ENCODE measurements around the gene ANO10.
"Not testable (repeated sequence)": the region's sequence is repeated elsewhere in the genome, so short reads cannot be mapped to it uniquely, and the experiment has no call there.

Gene ANO10

GRCh38 chr3:43497422-43497821, 124.4 kb downstream of the ANO10 start:
- peaks cover 0 to 10% of the 10 kb centered on the region in 2 donors for H3K4me1 ChIP-seq (ENCODE audit: control insufficient read depth in 2 of 2, insufficient read depth in 1 of 2, low read depth in 1 of 2, low read length in 2 of 2)
- no peak overlapping the region for H2BK5ac ChIP-seq (ENCODE audit: low read length)
- H3K4me2 ChIP-seq (ENCODE audit: insufficient read depth, low read length, poor library complexity, severe bottlenecking) = no peak overlapping the region
- no peaks in the 10 kb centered on the region for H3K9me3 ChIP-seq (replicated peaks in 1 of 2; ENCODE audit: control insufficient read depth in 2 of 2, insufficient read depth in 1 of 2, low read depth in 1 of 2, low read length in 2 of 2)
- no peak overlapping the region for H2AK5ac ChIP-seq (ENCODE audit: low read depth, low read length)
- no peak overlapping the region for H3K18ac ChIP-seq (ENCODE audit: low read length)
- no peak overlapping the region for H2AFZ ChIP-seq (ENCODE audit: low read length)
- H3K4ac ChIP-seq (ENCODE audit: low read length) = no peak overlapping the region
- H4K91ac ChIP-seq (ENCODE audit: low read depth, low read length, poor library complexity) = no peak overlapping the region
- H3K14ac ChIP-seq (ENCODE audit: low read length) = no peak overlapping the region
- H3K27ac ChIP-seq (replicated peaks; ENCODE audit: low read length) = peak overlapping the region; percentile 18
- H4K8ac ChIP-seq (ENCODE audit: low read depth, low read length) = no peak overlapping the region
- H3K4me3 ChIP-seq (ENCODE audit: low read length in 2 of 2) = no peak overlapping the region
- H2BK120ac ChIP-seq (ENCODE audit: low read depth, low read length) = no peak overlapping the region
- no peak for DNase-seq (ENCODE audit: low spot score)
- H3K36me3 ChIP-seq (replicated peaks in 1 of 2; ENCODE audit: control insufficient read depth in 2 of 2, insufficient read depth in 2 of 2, low read length in 2 of 2) = no peaks in the 10 kb centered on the region
- no peaks in the 10 kb centered on the region for H3K79me1 ChIP-seq (ENCODE audit: low read depth, low read length)
- no peak overlapping the region for H2BK12ac ChIP-seq (ENCODE audit: low read length)
- no peak overlapping the region for H2BK15ac ChIP-seq (ENCODE audit: low read length)
- H3K9ac ChIP-seq (ENCODE audit: low read depth, low read length, poor library complexity) = no peak overlapping the region
- H3K23ac ChIP-seq (ENCODE audit: low read depth, low read length, poor library complexity) = no peak overlapping the region
- no peaks in the 10 kb centered on the region for H3K27me3 ChIP-seq (ENCODE audit: control insufficient read depth in 3 of 3, insufficient read depth in 3 of 3, low read depth in 1 of 3, low read length in 3 of 3)

GRCh38 chr3:43496740-43497375, 125.0 kb downstream of the ANO10 start:
- DNase-seq (ENCODE audit: low spot score) = no peak
- H2AFZ ChIP-seq (ENCODE audit: low read length) = no peak overlapping the region
- peaks cover 0 to 10% of the 10 kb centered on the region in 2 donors for H3K4me1 ChIP-seq (ENCODE audit: control insufficient read depth in 2 of 2, insufficient read depth in 1 of 2, low read depth in 1 of 2, low read length in 2 of 2)
- H4K91ac ChIP-seq (ENCODE audit: low read depth, low read length, poor library complexity) = no peak overlapping the region
- no peak overlapping the region for H3K23ac ChIP-seq (ENCODE audit: low read depth, low read length, poor library complexity)
- H3K4me3 ChIP-seq (ENCODE audit: low read length in 2 of 2) = no peak overlapping the region
- no peak overlapping the region for H4K8ac ChIP-seq (ENCODE audit: low read depth, low read length)
- H3K79me1 ChIP-seq (ENCODE audit: low read depth, low read length) = no peaks in the 10 kb centered on the region
- H3K18ac ChIP-seq (ENCODE audit: low read length) = no peak overlapping the region
- H3K36me3 ChIP-seq (replicated peaks in 1 of 2; ENCODE audit: control insufficient read depth in 2 of 2, insufficient read depth in 2 of 2, low read length in 2 of 2) = no peaks in the 10 kb centered on the region
- H3K14ac ChIP-seq (ENCODE audit: low read length) = no peak overlapping the region
- H3K9ac ChIP-seq (ENCODE audit: low read depth, low read length, poor library complexity) = no peak overlapping the region
- no peaks in the 10 kb centered on the region for H3K9me3 ChIP-seq (replicated peaks in 1 of 2; ENCODE audit: control insufficient read depth in 2 of 2, insufficient read depth in 1 of 2, low read depth in 1 of 2, low read length in 2 of 2)
- no peak overlapping the region for H2BK5ac ChIP-seq (ENCODE audit: low read length)
- H2BK12ac ChIP-seq (ENCODE audit: low read length) = no peak overlapping the region
- peak overlapping the region; percentile 18 for H3K27ac ChIP-seq (replicated peaks; ENCODE audit: low read length)
- no peak overlapping the region for H3K4ac ChIP-seq (ENCODE audit: low read length)
- no peak overlapping the region for H2AK5ac ChIP-seq (ENCODE audit: low read depth, low read length)
- H2BK15ac ChIP-seq (ENCODE audit: low read length) = no peak overlapping the region
- WGBS, 2 donors (ENCODE audit: extremely low coverage in 2 of 2, insufficient read length in 2 of 2, insufficient replicate concordance in 1 of 2) = no CpG with 5 or more reads among the region's 3 CpGs
- no peaks in the 10 kb centered on the region for H3K27me3 ChIP-seq (ENCODE audit: control insufficient read depth in 3 of 3, insufficient read depth in 3 of 3, low read depth in 1 of 3, low read length in 3 of 3)
- H2BK120ac ChIP-seq (ENCODE audit: low read depth, low read length) = no peak overlapping the region
- H3K4me2 ChIP-seq (ENCODE audit: insufficient read depth, low read length, poor library complexity, severe bottlenecking) = no peak overlapping the region

DNA sequence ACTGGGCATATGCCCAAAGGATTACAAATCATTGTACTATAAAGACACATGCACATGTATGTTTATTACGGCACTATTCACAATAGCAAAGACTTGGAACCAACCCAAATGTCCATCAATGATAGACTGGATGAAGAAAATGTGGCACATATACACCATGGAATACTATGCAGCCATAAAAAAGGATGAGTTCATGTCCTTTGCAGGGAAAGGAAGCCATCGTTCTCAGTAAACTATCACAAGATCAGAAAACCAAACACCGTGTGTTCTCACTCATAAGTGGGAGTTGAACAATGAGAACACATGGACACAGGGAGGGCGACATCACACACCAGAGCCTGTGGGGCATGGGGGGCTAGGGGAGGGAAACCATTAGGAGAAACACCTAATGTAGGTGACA, 128.9 kb downstream of the ANO10 start:
- not testable (repeated sequence) for H3K36me3 ChIP-seq (replicated peaks in 1 of 2; ENCODE audit: control insufficient read depth in 2 of 2, insufficient read depth in 2 of 2, low read length in 2 of 2); H3K23ac ChIP-seq (ENCODE audit: low read depth, low read length, poor library complexity); H3K27me3 ChIP-seq (ENCODE audit: control insufficient read depth in 3 of 3, insufficient read depth in 3 of 3, low read depth in 1 of 3, low read length in 3 of 3); H2BK5ac ChIP-seq (ENCODE audit: low read length); H3K79me1 ChIP-seq (ENCODE audit: low read depth, low read length); H3K4me2 ChIP-seq (ENCODE audit: insufficient read depth, low read length, poor library complexity, severe bottlenecking); H4K91ac ChIP-seq (ENCODE audit: low read depth, low read length, poor library complexity); H3K4ac ChIP-seq (ENCODE audit: low read length); H2AK5ac ChIP-seq (ENCODE audit: low read depth, low read length); H3K27ac ChIP-seq (replicated peaks; ENCODE audit: low read length); H2AFZ ChIP-seq (ENCODE audit: low read length); H3K4me1 ChIP-seq (ENCODE audit: control insufficient read depth in 2 of 2, insufficient read depth in 1 of 2, low read depth in 1 of 2, low read length in 2 of 2); H2BK12ac ChIP-seq (ENCODE audit: low read length); H3K9ac ChIP-seq (ENCODE audit: low read depth, low read length, poor library complexity); H2BK15ac ChIP-seq (ENCODE audit: low read length); H3K4me3 ChIP-seq (ENCODE audit: low read length in 2 of 2); H4K8ac ChIP-seq (ENCODE audit: low read depth, low read length); H3K18ac ChIP-seq (ENCODE audit: low read length); DNase-seq (ENCODE audit: low spot score); H3K9me3 ChIP-seq (replicated peaks in 1 of 2; ENCODE audit: control insufficient read depth in 2 of 2, insufficient read depth in 1 of 2, low read depth in 1 of 2, low read length in 2 of 2); H2BK120ac ChIP-seq (ENCODE audit: low read depth, low read length); H3K14ac ChIP-seq (ENCODE audit: low read length)
- WGBS, 2 donors (ENCODE audit: extremely low coverage in 2 of 2, insufficient read length in 2 of 2, insufficient replicate concordance in 1 of 2) = no CpG with 5 or more reads among the region's 4 CpGs

- not testable (repeated sequence) for H2BK12ac ChIP-seq (ENCODE audit: low read length); DNase-seq (ENCODE audit: low spot score); H2BK120ac ChIP-seq (ENCODE audit: low read depth, low read length); H3K27me3 ChIP-seq (ENCODE audit: control insufficient read depth in 3 of 3, insufficient read depth in 3 of 3, low read depth in 1 of 3, low read length in 3 of 3); H3K14ac ChIP-seq (ENCODE audit: low read length); H2BK5ac ChIP-seq (ENCODE audit: low read length); H2AK5ac ChIP-seq (ENCODE audit: low read depth, low read length); H3K27ac ChIP-seq (replicated peaks; ENCODE audit: low read length); H3K4me3 ChIP-seq (ENCODE audit: low read length in 2 of 2); H3K79me1 ChIP-seq (ENCODE audit: low read depth, low read length); H2BK15ac ChIP-seq (ENCODE audit: low read length); H3K23ac ChIP-seq (ENCODE audit: low read depth, low read length, poor library complexity); H3K4ac ChIP-seq (ENCODE audit: low read length); H3K36me3 ChIP-seq (replicated peaks in 1 of 2; ENCODE audit: control insufficient read depth in 2 of 2, insufficient read depth in 2 of 2, low read length in 2 of 2); H4K91ac ChIP-seq (ENCODE audit: low read depth, low read length, poor library complexity); H3K4me1 ChIP-seq (ENCODE audit: control insufficient read depth in 2 of 2, insufficient read depth in 1 of 2, low read depth in 1 of 2, low read length in 2 of 2); H3K18ac ChIP-seq (ENCODE audit: low read length); H3K4me2 ChIP-seq (ENCODE audit: insufficient read depth, low read length, poor library complexity, severe bottlenecking); H3K9me3 ChIP-seq (replicated peaks in 1 of 2; ENCODE audit: control insufficient read depth in 2 of 2, insufficient read depth in 1 of 2, low read depth in 1 of 2, low read length in 2 of 2); H3K9ac ChIP-seq (ENCODE audit: low read depth, low read length, poor library complexity); H4K8ac ChIP-seq (ENCODE audit: low read depth, low read length); H2AFZ ChIP-seq (ENCODE audit: low read length)
- WGBS, 2 donors (ENCODE audit: extremely low coverage in 2 of 2, insufficient read length in 2 of 2, insufficient replicate concordance in 1 of 2) = no CpG with 5 or more reads among the region's 3 CpGs
Measured at GRCh38 chr3:43491807-43492206, 130.0 kb downstream of the ANO10 start.
